HG02884 (cell line): ENCODE data around the gene TMEM109.

Experiments used
- ATAC-seq: cut with Tn5 transposase; IDR thresholded peaks from one replicate; pipeline ENCODE4 v1.9.1; 2021; ENCODE audit warnings: mild to moderate bottlenecking, moderate library complexity; ENCODE audit not compliant: unreplicated experiment

The TMEM109 gene

DNA sequence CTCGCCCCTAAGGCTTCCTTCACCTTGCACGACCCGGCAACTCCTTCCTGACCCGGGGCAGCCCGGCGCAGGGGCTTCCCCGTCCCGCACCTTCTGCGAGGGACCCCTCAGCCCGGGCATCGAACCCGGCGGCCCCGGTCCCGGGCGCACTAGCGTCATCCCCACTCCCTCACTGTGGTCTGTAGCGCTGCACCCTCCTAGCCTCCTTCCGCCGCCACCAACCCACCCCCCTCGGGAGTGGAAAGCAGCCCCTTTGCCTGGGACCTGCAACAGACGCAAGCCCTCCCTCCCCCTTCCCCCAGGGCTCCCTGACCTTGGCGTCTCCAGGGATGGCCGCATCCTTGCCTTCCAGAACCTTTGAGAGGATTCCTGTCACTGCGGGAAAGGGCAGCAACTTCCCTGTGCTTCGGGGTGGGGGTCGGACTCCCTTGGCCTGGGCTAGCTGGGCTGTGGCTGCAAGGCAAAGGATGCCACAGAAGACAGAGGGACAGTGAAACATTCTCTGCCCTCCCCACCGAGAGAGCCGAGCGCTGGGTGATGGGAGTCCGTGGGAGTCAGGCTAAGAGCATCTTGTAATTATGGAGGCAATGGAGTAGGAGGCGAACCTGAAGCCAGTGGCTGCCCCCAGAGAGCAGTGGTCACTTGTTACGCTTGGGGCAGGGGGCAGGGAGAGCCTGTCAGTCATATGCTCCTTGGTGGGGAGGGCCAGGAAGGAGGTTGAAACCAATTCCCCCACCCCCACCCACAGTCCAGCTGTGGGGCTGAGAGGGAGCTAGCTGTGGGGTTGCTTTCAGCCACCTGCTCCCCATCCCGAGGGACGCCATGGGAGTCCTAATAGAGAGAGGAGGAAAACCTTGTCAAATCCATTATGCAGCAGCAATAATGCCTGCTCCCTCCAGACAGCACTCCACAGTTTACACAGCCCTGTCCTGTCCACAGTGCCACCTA, 11.2 kb downstream of the TMEM109 start:
- ATAC-seq, result no peak

DNA sequence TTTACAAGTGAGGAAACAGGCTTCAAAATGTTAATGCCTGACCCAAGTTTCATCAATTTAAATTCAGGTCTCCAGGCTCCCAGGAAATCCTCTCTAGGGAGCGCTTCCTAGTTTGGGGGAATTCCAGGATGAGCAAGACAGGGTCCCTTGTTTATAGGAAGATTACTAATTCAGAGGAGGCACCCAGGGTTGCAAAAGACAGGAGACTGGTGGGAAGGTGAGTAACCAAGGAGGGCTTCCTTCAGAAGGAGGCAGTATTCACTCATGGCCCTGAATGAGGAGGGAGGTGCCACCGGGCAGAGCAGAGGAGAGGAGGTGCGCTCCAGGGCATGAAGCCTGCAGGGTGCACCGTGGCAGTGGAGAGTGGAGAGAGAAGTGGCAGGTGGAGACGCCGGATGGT, 11.9 kb downstream of the TMEM109 start:
- no peak for ATAC-seq

DNA sequence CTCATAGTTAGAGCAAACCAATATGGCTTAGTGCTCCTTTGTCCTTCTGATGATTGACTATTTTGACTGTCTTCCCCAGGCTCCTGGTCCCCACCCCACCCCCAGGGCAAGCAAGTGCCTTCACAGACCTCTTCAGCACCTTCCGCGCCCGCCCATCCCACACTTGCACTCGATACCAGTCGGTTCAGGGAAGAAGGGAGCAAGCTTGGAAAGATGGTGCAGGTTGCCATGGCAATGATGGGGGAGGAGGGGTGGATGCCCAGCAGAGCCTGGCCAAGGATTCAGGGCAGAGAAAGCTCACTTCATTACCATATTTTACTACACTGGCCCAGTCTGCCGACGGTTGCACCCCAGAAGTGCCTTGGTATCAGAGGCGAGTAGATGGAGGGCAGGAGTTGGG, 12.5 kb downstream of the TMEM109 start:
- ATAC-seq, result no peak

GRCh38 chr11:60927061-60927592, 13.2 kb downstream of the TMEM109 start:
- no peak for ATAC-seq

DNA sequence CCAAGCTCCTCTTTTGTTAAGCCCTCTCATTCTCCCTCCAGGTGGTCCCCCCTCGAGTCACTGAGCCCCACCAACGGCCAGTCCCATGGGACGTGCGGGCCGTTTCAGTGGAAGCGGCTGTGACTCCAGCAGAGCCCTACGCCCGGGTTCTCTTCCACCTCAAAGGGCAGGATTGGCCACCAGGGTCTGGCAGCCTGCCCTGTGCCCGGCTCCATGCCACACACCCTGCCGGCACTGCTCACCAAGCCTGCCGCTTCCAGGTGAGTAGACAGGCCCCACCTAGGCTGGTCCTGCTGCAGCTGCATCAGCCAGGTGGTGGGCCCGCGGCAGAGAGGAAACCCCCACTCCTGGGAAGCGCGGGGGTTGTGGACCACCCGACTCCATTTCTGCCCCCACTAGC, 13.6 kb downstream of the TMEM109 start:
- no peak for ATAC-seq

GRCh38 chr11:60928563-60929001, 14.6 kb downstream of the TMEM109 start:
- ATAC-seq, result no peak

GRCh38 chr11:60929764-60930163, 15.8 kb downstream of the TMEM109 start:
- ATAC-seq, result no peak

DNA sequence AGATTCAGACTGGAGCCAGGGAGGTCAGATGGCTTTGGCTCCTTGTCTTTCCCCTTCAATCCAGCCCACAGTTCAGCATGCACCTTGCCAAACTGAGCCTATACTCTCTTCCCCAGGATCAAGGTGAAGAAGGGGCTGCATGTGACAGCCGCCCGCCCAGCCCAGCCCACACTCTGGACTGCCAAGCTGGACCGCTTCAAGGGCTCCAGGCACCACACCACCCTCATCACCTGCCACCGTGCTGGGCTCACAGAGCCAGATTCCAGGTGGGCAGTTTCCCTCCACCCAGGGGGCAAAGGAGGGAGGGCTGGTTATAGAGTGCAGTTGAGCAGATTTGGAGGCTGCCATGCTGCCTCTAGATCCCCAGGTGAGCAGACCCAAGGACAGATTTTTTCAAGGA, 16.4 kb downstream of the TMEM109 start:
- no peak for ATAC-seq

- ATAC-seq, result no peak
Measured at GRCh38 chr11:60931917-60932316, 18.0 kb downstream of the TMEM109 start.

DNA sequence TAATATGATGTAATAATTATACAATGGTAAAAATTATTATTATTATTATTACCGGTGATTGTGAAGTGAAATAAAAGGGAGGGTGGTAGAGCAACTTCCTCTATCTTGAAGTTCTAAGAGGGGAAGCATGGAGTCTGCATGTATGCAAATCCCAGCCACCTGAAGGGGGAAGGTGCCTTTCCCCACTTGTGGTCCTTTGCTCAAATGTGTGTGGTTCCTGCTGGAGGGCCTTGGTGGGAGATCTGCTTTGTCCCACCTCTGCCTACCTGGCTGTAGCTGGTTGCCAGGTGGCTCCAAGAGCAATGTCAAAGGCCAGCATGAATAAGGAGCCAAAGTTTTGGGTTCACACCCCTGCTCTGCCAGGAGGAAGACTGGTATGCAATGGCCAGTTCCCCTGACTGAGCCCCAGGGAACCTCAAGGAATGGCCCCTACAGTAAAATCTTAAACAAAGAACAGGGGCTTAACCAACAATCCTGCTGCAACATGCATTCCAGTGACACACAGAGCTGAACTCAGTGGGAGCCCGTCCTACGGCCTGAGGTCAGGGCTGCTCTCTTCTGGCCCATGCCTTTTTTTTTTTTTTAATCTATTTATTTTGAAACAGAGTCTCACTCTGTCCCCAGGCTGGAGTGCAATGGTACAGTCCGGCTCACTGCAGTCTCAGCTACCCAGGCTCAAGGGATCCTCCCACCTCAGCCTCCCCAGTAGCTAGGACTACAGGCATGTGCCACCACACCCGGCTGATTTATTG, 18.8 kb downstream of the TMEM109 start:
- ATAC-seq, result no peak

DNA sequence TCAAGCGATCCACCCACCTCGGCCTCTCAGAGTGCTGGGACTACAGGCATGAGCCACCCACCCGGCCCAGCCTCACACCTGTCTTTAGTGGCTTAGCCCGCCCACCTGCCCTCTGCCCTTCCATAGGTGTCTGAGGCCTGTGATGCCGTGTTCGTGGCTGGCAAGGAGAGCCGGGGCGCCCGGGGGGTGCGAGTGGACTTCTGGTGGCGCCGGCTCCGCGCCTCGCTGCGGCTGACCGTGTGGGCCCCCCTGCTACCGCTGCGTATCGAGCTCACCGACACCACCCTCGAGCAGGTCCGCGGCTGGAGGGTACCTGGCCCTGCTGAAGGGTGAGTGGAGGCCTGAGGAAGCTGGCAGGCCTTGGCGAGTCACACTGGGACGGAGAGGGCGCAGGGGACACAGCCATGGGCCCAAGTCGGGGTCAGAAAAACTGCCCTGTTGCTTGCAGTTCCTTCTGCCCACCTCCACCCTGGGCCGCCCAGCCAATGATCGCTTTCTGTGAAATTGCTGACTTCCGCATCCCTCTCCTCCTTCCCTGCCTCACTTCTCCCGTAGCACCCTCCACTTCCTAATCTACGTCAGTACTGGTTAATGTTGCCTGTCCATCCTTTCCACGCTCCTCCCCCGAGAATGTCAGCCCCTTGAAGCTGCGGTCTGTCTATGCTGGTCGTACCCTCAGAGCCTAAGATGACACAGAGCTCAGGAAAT, 19.6 kb downstream of the TMEM109 start:
- no peak for ATAC-seq

GRCh38 chr11:60934124-60934789, 20.3 kb downstream of the TMEM109 start:
- ATAC-seq, result no peak

GRCh38 chr11:60934790-60935605, 21.0 kb downstream of the TMEM109 start:
- no peak for ATAC-seq

DNA sequence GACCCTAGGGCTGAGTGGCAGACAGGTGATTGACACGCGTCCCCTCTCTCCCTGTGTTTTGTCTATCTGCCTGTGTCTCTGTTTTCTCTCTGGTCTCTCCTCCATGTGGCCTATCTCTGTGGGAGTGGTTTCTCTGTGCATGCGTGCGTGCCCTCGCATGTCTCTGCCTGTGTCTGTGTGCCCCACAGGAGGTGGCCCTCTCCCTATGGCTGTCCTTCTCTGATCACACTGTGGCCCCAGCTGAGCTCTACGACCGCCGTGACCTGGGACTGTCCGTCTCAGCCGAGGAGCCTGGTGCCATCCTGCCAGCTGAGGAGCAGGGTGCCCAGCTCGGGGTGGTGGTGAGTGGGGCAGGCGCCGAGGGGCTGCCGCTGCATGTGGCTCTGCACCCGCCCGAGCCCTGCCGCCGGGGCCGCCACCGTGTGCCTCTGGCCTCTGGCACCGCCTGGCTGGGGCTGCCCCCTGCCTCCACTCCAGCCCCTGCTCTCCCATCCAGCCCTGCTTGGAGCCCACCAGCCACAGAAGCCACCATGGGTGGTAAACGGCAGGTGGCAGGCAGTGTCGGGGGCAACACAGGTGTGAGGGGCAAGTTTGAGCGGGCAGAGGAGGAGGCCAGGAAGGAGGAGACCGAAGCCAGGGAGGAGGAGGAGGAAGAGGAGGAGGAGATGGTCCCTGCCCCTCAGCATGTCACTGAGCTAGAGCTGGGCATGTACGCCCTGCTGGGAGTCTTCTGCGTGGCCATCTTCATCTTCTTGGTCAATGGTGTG, 21.9 kb downstream of the TMEM109 start:
- ATAC-seq, result no peak

GRCh38 chr11:60936467-60937143, 22.6 kb downstream of the TMEM109 start:
- ATAC-seq, result no peak

- no peak for ATAC-seq
Measured at GRCh38 chr11:60937144-60937527, 23.2 kb downstream of the TMEM109 start.

- ATAC-seq, result no peak
Measured at GRCh38 chr11:60937811-60938210, 23.9 kb downstream of the TMEM109 start.

- no peak for ATAC-seq
Measured at GRCh38 chr11:60938500-60938899, 24.5 kb downstream of the TMEM109 start.
